Thoracic aorta (tissue), 2 donors: ENCODE results near the gene DYSF. TPM values are rescaled to one million over a fixed set of nuclear protein-coding genes. Genes with fewer than 3 reads are reported as not detected.

Source experiments
- ATAC-seq: fragments of 150-250 bp; one replicate; pipeline ENCODE4 v1.8.0; 2017; ENCODE audit warnings: low read depth; ENCODE audit not compliant: insufficient number of reproducible peaks, low FRiP score
- DNase-seq: peaks from one replicate; pipeline ENCODE4 v3.0.0-alpha.2; 2020; ENCODE audit warnings: low spot score
- H3K27ac ChIP-seq, 2 donors: fragments of 200-600 bp; sonication (generic); 1 replicate in 1 of 2; 2 replicates in 1 of 2; pipeline ENCODE4 v1.5.1; 2016; ENCODE audit warnings: mild to moderate bottlenecking in 2 of 2, moderate library complexity in 2 of 2
- H3K27me3 ChIP-seq: fragments of 200-600 bp; sonication (generic); replicated peaks from 2 replicates; pipeline ENCODE4 v1.6.0; 2016; ENCODE audit warnings: mild to moderate bottlenecking; ENCODE audit not compliant: insufficient read depth
- H3K36me3 ChIP-seq: fragments of 200-600 bp; sonication (generic); one replicate; pipeline ENCODE4 v1.5.1; 2016
- H3K4me1 ChIP-seq, 2 donors: fragments of 200-600 bp; sonication (generic); 1 replicate in 1 of 2; 2 replicates in 1 of 2; pipeline versions ENCODE4 v1.5.1 to v1.6.0; 2016; ENCODE audit warnings: low read depth in 2 of 2, mild to moderate bottlenecking in 1 of 2; ENCODE audit not compliant: control insufficient read depth in 1 of 2
- H3K4me3 ChIP-seq: fragments of 200-600 bp; sonication (generic); 2 replicates; pipeline ENCODE4 v1.5.1; 2016; ENCODE audit warnings: mild to moderate bottlenecking
- H3K9me3 ChIP-seq: fragments of 200-600 bp; sonication (generic); 2 replicates; pipeline ENCODE4 v1.5.1; 2016
- total RNA-seq, 2 donors: library from RNA; depleted of rRNA; stranded (reverse); fragments of >200 nt; gene quantifications; one replicate each; pipeline versions ENCODE4 v1.1.0 to v1.2.3, GENCODE V29; 2016
- TF ChIP-seq, protein P1 (sequence below): fragments of 200-600 bp; sonication (generic); IDR thresholded peaks from one replicate; pipeline ENCODE4 v1.5.1; 2019; ENCODE audit warnings: antibody characterized with exemption

The DYSF gene
- total RNA-seq, 2 donors from 2014 or later: 13.0 to 15.2 TPM

DNA sequence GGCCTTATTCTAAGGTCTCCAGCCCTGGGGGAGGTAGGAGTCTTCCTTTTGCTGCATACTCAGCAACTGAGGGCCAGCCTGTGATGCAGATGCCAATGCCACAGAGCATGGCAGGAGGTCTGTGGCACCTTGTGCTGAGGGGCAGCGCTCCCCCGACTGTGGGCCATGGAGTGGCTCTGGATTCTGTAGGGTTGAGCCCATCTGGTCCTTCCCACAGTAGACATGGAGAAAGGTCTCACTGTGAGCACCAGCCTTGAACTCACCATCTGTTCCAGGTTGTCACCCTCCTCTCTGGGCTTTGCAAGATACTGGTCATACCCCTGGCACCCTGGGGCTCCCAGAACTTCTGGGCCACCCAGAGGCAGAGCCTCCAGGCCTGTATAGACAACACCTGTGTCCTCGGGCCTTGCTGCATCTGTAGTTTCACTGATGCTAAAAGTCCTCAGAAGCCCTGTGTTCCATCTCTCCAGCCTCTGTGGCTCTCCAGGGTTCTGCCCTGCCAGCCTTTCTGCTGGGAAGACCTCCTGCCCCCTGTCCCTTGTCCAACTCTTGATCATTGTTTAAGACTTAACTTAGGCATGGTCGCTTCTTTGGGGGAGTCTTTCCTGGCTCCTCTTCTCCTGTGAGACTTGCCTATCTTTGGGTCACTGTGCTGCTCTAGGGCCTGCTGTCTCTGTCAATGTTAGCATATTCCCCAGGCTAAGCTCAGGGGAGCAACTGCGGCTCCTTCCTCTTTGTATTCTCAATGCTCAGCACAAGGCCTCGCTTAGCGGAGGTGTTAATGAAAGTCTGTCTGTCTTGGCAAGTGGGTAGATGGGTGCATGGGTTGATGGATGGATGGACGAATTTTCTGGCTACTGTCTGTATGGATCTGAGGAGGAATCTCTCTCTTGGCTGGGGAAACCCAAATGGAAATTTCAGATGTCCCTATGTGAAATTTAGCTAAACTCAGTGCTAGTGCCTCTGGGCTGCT, 160.9 kb downstream of the DYSF start:
- DNase-seq (no peak), ATAC-seq (no peak)
- H3K9me3 ChIP-seq: no peaks in the 10 kb centered on the region
- H3K27ac ChIP-seq: peak overlapping the region; percentile 74 to 75
- no peak overlapping the region for H3K4me3 ChIP-seq
- peaks cover 15 to 38% of the 10 kb centered on the region in 2 donors for H3K4me1 ChIP-seq
- TF ChIP-seq, protein P1, sequence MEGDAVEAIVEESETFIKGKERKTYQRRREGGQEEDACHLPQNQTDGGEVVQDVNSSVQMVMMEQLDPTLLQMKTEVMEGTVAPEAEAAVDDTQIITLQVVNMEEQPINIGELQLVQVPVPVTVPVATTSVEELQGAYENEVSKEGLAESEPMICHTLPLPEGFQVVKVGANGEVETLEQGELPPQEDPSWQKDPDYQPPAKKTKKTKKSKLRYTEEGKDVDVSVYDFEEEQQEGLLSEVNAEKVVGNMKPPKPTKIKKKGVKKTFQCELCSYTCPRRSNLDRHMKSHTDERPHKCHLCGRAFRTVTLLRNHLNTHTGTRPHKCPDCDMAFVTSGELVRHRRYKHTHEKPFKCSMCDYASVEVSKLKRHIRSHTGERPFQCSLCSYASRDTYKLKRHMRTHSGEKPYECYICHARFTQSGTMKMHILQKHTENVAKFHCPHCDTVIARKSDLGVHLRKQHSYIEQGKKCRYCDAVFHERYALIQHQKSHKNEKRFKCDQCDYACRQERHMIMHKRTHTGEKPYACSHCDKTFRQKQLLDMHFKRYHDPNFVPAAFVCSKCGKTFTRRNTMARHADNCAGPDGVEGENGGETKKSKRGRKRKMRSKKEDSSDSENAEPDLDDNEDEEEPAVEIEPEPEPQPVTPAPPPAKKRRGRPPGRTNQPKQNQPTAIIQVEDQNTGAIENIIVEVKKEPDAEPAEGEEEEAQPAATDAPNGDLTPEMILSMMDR: no peak
- H3K27me3 ChIP-seq: no peaks in the 10 kb centered on the region
- no peaks in the 10 kb centered on the region for H3K36me3 ChIP-seq

DNA sequence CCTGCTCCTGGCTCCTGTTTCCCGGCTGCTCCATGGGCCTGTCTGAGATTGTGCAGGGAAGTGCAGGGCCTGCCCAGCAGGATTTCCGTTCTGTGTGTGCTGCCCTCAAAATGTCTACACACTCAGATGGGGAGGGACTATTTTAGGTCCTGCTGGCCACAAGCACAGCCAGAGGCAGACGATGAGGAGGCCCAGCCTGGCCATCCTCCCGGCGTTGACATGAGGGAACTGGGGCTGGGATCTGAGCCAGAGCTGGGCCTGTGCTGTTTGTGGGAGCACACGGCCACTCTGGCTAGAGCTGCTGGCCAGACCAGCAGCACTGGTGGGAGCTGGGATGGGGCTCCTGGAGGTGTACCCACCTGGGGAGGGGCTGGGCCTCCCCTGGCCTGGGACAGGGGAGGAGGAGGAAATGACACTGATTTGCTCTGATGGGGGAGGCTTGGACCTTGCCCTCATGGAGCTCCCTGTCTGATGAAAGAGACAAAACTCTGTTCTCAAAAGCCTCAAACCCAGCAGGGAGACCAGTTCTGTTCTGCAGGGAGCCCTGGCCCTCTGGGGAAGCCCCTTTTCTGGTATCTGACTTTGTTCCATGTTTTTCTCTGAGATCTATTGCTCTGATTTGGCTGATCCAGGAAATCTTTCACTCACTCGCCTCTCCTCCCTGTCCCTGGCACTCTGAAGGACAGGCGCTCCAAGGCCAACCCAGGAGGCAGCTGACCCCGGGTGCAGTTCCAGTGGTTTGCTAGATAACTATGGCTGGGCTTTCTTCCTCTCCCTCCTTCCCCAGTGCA, 161.8 kb downstream of the DYSF start:
- TF ChIP-seq, protein P1: peak; percentile 35
- Histone ChIP-seq H3K9me3 (no peaks in the 10 kb centered on the region), H3K27me3 (no peaks in the 10 kb centered on the region), H3K4me1 (peaks cover 15 to 44% of the 10 kb centered on the region in 2 donors), H3K36me3 (no peaks in the 10 kb centered on the region), H3K27ac (peak overlapping the region; percentile 74 to 75), H3K4me3 (no peak overlapping the region)
- DNase-seq (peak; percentile 49), ATAC-seq (peak; percentile 63)

DNA sequence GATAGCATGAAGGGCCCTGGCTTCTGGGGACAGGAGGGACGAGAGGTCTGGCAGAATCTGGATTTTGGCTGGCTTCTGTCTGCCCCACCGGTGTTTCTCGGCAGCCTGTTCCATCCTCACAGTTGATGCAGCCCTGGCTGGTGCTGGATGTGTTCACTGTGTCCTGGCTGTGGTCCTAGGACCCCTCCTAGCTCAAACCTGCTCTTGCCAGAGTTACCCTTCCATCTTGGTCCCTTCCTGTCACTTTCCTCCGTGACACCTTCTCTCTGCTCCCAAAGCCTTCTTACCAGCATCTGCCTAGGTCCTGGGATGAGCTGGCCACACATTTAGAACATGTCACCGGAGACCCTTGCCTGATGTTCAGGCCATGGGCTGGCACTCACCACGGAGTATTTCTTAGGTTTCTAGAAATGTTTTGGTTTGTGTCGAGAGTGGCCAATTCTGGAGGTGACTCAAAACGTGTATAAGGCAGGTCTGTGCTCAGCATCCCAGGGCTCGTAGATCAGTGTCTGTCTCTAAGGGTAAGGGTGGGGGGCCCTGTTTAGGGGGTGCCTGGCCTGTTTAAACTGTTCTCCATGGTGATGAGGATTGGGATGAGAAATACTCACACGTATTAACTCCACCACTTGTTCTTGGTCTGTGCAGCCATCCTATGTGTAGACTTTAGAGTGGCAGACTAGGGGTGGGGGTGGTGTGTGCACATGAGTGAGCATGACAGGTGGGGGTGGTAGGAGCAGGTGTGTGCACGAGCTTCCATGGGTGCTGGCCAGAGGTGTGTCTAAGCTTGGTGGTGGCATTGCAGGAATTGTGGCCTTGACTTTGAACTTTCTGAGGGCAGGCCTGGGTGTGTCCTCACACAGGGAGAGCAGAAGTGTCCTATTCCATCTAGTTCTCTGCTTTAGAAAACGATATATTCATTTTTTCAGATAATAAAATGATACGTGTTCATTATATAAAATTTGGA, 162.7 kb downstream of the DYSF start:
- DNase-seq: no peak
- ATAC-seq: no peak
- TF ChIP-seq, protein P1: no peak

DNA sequence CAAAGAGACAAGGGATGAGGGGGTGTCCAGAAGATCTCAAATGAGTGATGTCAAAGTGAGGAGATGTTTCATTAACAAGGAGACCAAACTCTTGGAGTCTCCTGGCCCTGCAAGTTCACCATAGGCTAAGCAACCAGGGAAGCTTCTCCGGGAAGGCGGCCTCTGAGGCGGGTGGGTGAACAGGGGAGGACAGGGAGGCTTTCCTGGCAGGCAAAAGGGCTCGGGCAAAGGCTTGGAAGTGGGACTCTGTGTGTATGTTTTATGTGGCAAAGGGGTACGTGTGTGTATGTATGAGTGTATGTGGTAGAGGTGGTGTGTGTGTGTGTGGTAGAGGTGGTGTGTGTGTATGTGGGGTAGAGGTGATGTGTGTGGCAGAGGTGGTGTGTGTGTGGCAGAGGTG, 163.9 kb downstream of the DYSF start:
- no peaks in the 10 kb centered on the region for H3K9me3 ChIP-seq
- H3K36me3 ChIP-seq: no peaks in the 10 kb centered on the region
- H3K27me3 ChIP-seq: no peaks in the 10 kb centered on the region
- ATAC-seq (no peak), DNase-seq (no peak)
- peaks cover 15 to 44% of the 10 kb centered on the region in 2 donors for H3K4me1 ChIP-seq
- no peak overlapping the region for H3K4me3 ChIP-seq
- H3K27ac ChIP-seq: no peak overlapping the region
- TF ChIP-seq, protein P1: no peak

More for the DNA sequence above, 162.7 kb downstream of the DYSF start:
- Histone ChIP-seq H3K27ac (peak overlapping the region; percentile 74 to 75), H3K4me3 (no peak overlapping the region), H3K36me3 (no peaks in the 10 kb centered on the region), H3K9me3 (no peaks in the 10 kb centered on the region), H3K4me1 (peaks cover 15 to 44% of the 10 kb centered on the region in 2 donors), H3K27me3 (no peaks in the 10 kb centered on the region)
